Astrocyte (in vitro differentiated cells and primary cell): ENCODE measurements around the gene COL18A1. TPM values are rescaled to one million over a fixed set of nuclear protein-coding genes. Genes with fewer than 3 reads are reported as not detected.

Experiments used
- DNase-seq: peaks from one replicate; pipeline ENCODE4 v3.0.0-alpha.2; 2010; ENCODE audit warnings: low read depth
- FAIRE-seq: peaks from 2 replicates; lab custom pipeline; 2011; peaks lifted over from hg19 to GRCh38; lab: Jason Lieb, UNC
- H2AFZ ChIP-seq: 2 replicates; pipeline ENCODE4 v1.6.0; 2012; ENCODE audit warnings: low read depth, low read length, inconsistent platforms
- H3K27ac ChIP-seq: 2 replicates; pipeline ENCODE4 v1.5.1; 2011; ENCODE audit warnings: low read depth, low read length, inconsistent platforms
- H3K27me3 ChIP-seq: 2 replicates; pipeline ENCODE4 v1.6.0; 2011; ENCODE audit warnings: low read length, inconsistent platforms; ENCODE audit not compliant: insufficient read depth
- H3K36me3 ChIP-seq: 2 replicates; pipeline ENCODE4 v1.5.1; 2011; ENCODE audit warnings: low read length, inconsistent platforms; ENCODE audit not compliant: insufficient read depth
- H3K4me1 ChIP-seq: 2 replicates; pipeline ENCODE4 v1.5.1; 2011; ENCODE audit warnings: low read length, inconsistent platforms; ENCODE audit not compliant: insufficient read depth
- H3K4me2 ChIP-seq: 2 replicates; pipeline ENCODE4 v1.6.0; 2012; ENCODE audit warnings: low read length, inconsistent platforms
- H3K4me3 ChIP-seq: 2 replicates; pipeline ENCODE4 v1.5.1; 2011; ENCODE audit warnings: low read depth, mild to moderate bottlenecking, low read length, inconsistent platforms; ENCODE audit not compliant: insufficient read depth
- H3K79me2 ChIP-seq: 2 replicates; pipeline ENCODE4 v1.6.0; 2012; ENCODE audit warnings: mild to moderate bottlenecking, low read length, inconsistent platforms; ENCODE audit not compliant: insufficient read depth
- H3K9ac ChIP-seq: 2 replicates; pipeline ENCODE4 v1.6.0; 2012; ENCODE audit warnings: mild to moderate bottlenecking, low read length, inconsistent platforms
- H3K9me3 ChIP-seq: 2 replicates; pipeline ENCODE4 v1.5.1; 2012; ENCODE audit warnings: low read depth, mild to moderate bottlenecking, low read length, inconsistent platforms; ENCODE audit not compliant: insufficient read depth
- H4K20me1 ChIP-seq: 2 replicates; pipeline ENCODE4 v1.6.0; 2012; ENCODE audit warnings: low read length, inconsistent platforms; ENCODE audit not compliant: insufficient read depth
- H3K27ac Mint-ChIP-seq: one replicate; pipeline ENCODE4 v1.8.0; 2021; ENCODE audit warnings: mild to moderate bottlenecking, mixed read lengths; ENCODE audit not compliant: unreplicated experiment
- H3K27me3 Mint-ChIP-seq: one replicate; pipeline ENCODE4 v1.8.0; 2021; ENCODE audit warnings: low read depth, mixed read lengths; ENCODE audit not compliant: unreplicated experiment
- H3K36me3 Mint-ChIP-seq: one replicate; pipeline ENCODE4 v1.8.0; 2021; ENCODE audit warnings: low read depth, mixed read lengths; ENCODE audit not compliant: unreplicated experiment
- H3K4me1 Mint-ChIP-seq: one replicate; pipeline ENCODE4 v1.8.0; 2021; ENCODE audit warnings: low read depth, mixed read lengths; ENCODE audit not compliant: unreplicated experiment
- H3K4me3 Mint-ChIP-seq: one replicate; pipeline ENCODE4 v1.8.0; 2021; ENCODE audit warnings: mild to moderate bottlenecking, moderate library complexity, mixed read lengths; ENCODE audit not compliant: unreplicated experiment
- H3K9me3 Mint-ChIP-seq: one replicate; pipeline ENCODE4 v1.8.0; 2021; ENCODE audit warnings: mild to moderate bottlenecking, mixed read lengths; ENCODE audit not compliant: unreplicated experiment
- EZH2 ChIP-seq: IDR thresholded peaks from 2 replicates; pipeline ENCODE4 v1.6.1; 2012; ENCODE audit warnings: mild to moderate bottlenecking, low read length, inconsistent platforms; ENCODE audit not compliant: insufficient read depth
- total RNA-seq: library from RNA; stranded (reverse); gene quantifications from 2 replicates; pipeline ENCODE4 v1.2.1, GENCODE V29; 2021
- TF ChIP-seq, protein P1 (sequence below): IDR thresholded peaks from 2 replicates; pipeline ENCODE4 v1.5.1; 2011; ENCODE audit warnings: low read depth, mild to moderate bottlenecking, inconsistent platforms, low read length, moderate library complexity; ENCODE audit not compliant: insufficient read depth

COL18A1 gene
- total RNA-seq, 1 donor from 2014 or later, result 616 TPM

GRCh38 chr21:45542667-45543370 lies 137.9 kb downstream of the COL18A1 start:
- Histone ChIP-seq H3K4me3 (no peak overlapping the region), H3K36me3 (no peaks in the 10 kb centered on the region), H3K4me1 (peaks cover 8% of the 10 kb centered on the region), H3K27ac (no peak overlapping the region), H3K9me3 (no peaks in the 10 kb centered on the region), H3K4me2 (peak overlapping the region; percentile 91), H4K20me1 (peaks cover 15% of the 10 kb centered on the region), H3K9ac (no peak overlapping the region), H3K79me2 (peaks cover 31% of the 10 kb centered on the region), H2AFZ (no peak overlapping the region), H3K27me3 (no peaks in the 10 kb centered on the region)
- no peak for TF ChIP-seq EZH2
- TF ChIP-seq, protein P1, sequence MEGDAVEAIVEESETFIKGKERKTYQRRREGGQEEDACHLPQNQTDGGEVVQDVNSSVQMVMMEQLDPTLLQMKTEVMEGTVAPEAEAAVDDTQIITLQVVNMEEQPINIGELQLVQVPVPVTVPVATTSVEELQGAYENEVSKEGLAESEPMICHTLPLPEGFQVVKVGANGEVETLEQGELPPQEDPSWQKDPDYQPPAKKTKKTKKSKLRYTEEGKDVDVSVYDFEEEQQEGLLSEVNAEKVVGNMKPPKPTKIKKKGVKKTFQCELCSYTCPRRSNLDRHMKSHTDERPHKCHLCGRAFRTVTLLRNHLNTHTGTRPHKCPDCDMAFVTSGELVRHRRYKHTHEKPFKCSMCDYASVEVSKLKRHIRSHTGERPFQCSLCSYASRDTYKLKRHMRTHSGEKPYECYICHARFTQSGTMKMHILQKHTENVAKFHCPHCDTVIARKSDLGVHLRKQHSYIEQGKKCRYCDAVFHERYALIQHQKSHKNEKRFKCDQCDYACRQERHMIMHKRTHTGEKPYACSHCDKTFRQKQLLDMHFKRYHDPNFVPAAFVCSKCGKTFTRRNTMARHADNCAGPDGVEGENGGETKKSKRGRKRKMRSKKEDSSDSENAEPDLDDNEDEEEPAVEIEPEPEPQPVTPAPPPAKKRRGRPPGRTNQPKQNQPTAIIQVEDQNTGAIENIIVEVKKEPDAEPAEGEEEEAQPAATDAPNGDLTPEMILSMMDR, result no peak
- Mint-ChIP-seq H3K4me3 (no peak overlapping the region), H3K36me3 (no peaks in the 10 kb centered on the region), H3K9me3 (no peaks in the 10 kb centered on the region), H3K4me1 (no peaks in the 10 kb centered on the region), H3K27ac (no peak overlapping the region), H3K27me3 (peaks cover 10% of the 10 kb centered on the region)
- no peak for DNase-seq
- no peak for FAIRE-seq

GRCh38 chr21:45543371-45543709 lies 138.4 kb downstream of the COL18A1 start:
- Histone ChIP-seq H3K27ac (no peak overlapping the region), H3K9ac (no peak overlapping the region), H3K9me3 (no peaks in the 10 kb centered on the region), H3K27me3 (no peaks in the 10 kb centered on the region), H2AFZ (no peak overlapping the region), H4K20me1 (peaks cover 15% of the 10 kb centered on the region), H3K36me3 (no peaks in the 10 kb centered on the region), H3K79me2 (peaks cover 31% of the 10 kb centered on the region), H3K4me2 (peak overlapping the region; percentile 91), H3K4me3 (no peak overlapping the region), H3K4me1 (peaks cover 8% of the 10 kb centered on the region)
- H3K9me3 Mint-ChIP-seq, result no peaks in the 10 kb centered on the region
- H3K4me1 Mint-ChIP-seq, result no peaks in the 10 kb centered on the region
- FAIRE-seq (no peak), DNase-seq (no peak)
- no peaks in the 10 kb centered on the region for H3K36me3 Mint-ChIP-seq
- H3K27me3 Mint-ChIP-seq, result peaks cover 10% of the 10 kb centered on the region
- peak overlapping the region; percentile 71 for H3K4me3 Mint-ChIP-seq
- H3K27ac Mint-ChIP-seq, result no peak overlapping the region
- TF ChIP-seq, protein P1, result no peak
- TF ChIP-seq EZH2, result no peak
